DMS53 treated with DMSO at 0.1 percent for 48 hours (cell line): Measurements from ENCODE around the gene ABCC2.
"Not testable (repeated sequence)": the region's sequence is repeated elsewhere in the genome, so short reads cannot be mapped to it uniquely, and the experiment has no call there.

ENCODE experiments used
- DNase-seq: peaks from one replicate; lab custom pipeline; 2025; ENCODE audit not compliant: unreplicated experiment; lab: John Stamatoyannopoulos, UW

Gene ABCC2

DNA sequence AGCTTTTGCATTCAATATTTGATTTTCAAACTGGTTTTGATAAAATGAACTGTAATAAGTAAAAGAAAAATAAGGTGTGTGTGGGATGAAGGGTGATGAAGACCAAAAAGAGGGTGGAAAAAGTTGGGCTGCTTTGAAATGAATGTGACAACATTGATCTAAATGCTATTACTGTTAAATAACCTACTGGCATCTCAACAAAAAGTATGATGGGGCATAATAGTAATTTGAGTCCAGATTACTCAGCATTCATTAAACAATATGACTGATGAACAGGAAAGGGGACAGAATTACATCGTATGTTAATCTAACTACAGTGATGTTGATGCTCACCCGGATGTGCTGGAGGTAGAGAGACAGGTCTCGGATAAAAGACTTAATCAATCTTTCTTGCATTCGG lies 112.2 kb downstream of the ABCC2 start:
- no peak for DNase-seq

DNA sequence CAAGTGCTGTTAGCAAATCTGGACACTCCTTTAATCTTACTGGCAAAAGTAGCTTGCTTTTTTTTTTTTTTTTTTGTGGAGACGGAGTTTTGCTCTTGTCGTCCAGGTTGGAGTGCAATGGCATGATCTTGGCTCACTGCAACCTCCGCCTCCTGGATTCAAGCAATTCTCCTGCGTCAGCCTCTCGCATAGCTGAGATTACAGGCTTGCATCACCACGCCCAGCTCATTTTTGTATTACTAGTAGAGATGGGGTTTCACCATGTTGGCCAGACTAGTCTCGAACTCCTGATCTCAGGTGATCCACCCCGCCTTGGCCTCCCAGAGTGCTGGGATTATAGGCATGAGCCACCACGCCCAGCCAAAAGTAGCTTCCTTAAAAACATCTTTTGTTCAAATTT lies 112.6 kb downstream of the ABCC2 start:
- DNase-seq, result not testable (repeated sequence)

DNA sequence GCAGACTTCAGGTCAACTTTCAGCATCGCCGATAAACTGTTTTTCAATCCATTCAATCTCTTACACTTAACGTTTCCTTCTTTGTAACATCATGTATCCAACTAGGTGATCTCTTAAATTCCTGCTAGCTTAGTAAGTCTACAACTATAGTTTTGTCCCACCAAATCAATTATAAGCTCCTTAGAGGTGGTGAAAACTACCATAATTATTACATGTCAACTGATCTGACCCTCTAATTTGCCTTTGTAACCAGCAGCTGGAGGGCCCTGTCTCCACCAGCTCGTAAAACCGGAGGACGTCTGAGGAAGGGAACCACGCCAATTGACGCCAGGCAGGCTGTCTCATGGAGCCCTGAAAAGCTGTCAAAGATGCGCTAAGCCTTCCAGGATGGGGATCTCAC lies 113.4 kb downstream of the ABCC2 start:
- DNase-seq, result no peak
